NCI-H1694 (cell line): ENCODE measurements around the gene ECT2.
"Not testable (repeated sequence)": the region's sequence is repeated elsewhere in the genome, so short reads cannot be mapped to it uniquely, and the experiment has no call there.

Experiments
- DNase-seq: peaks from one replicate; lab custom pipeline; 2025; lab: John Stamatoyannopoulos, UW

Gene ECT2

GRCh38 chr3:172866726-172867350 is 116.3 kb downstream of the ECT2 start:
- not testable (repeated sequence) for DNase-seq

GRCh38 chr3:172868582-172869200 is 118.2 kb downstream of the ECT2 start:
- DNase-seq = no peak

GRCh38 chr3:172869368-172869771 is 118.8 kb downstream of the ECT2 start:
- no peak for DNase-seq

GRCh38 chr3:172869784-172870518 is 119.4 kb downstream of the ECT2 start:
- no peak for DNase-seq
